Karpas-422 (cell line): ENCODE results near the gene ALDH1L2. TPM values are rescaled to one million over a fixed set of nuclear protein-coding genes. Genes with fewer than 3 reads are reported as not detected.
A peak's percentile ranks its signal among the peaks of the same experiment; 100 is the strongest.

Source experiments
- DNase-seq: peaks from one replicate; pipeline ENCODE4 v3.0.0-alpha.2; 2015
- H2AFZ ChIP-seq: fragments of 200-600 bp; sonication (generic); 2 replicates; pipeline ENCODE4 v1.6.1; 2014; ENCODE audit warnings: antibody characterized with exemption, low read length, mixed read lengths
- H3K27ac ChIP-seq: fragments of 200-600 bp; sonication (generic); 2 replicates; pipeline ENCODE4 v1.5.1; 2014; ENCODE audit warnings: mild to moderate bottlenecking, low read length, moderate library complexity
- H3K27me3 ChIP-seq: fragments of 200-600 bp; sonication (generic); 2 replicates; pipeline ENCODE4 v1.6.1; 2014; ENCODE audit warnings: low read length, mixed read lengths
- H3K36me3 ChIP-seq: fragments of 200-600 bp; sonication (generic); 2 replicates; pipeline ENCODE4 v1.6.1; 2014; ENCODE audit warnings: low read length, mixed read lengths; ENCODE audit not compliant: insufficient read depth
- H3K4me1 ChIP-seq: fragments of 200-600 bp; sonication (generic); 2 replicates; pipeline ENCODE4 v1.6.1; 2014; ENCODE audit warnings: mild to moderate bottlenecking, low read length, mixed read lengths
- H3K4me2 ChIP-seq: fragments of 200-600 bp; sonication (generic); 2 replicates; pipeline ENCODE4 v1.6.1; 2014; ENCODE audit warnings: low read length, low read depth, mild to moderate bottlenecking; ENCODE audit not compliant: poor library complexity, severe bottlenecking
- H3K4me3 ChIP-seq: fragments of 200-600 bp; sonication (generic); 2 replicates; pipeline ENCODE4 v1.5.1; 2014; ENCODE audit warnings: mild to moderate bottlenecking, antibody characterized with exemption, low read length, mixed read lengths
- H3K79me2 ChIP-seq: fragments of 200-600 bp; sonication (generic); 2 replicates; pipeline ENCODE4 v1.6.1; 2014; ENCODE audit warnings: mild to moderate bottlenecking, low read length, mixed read lengths
- H3K9ac ChIP-seq: fragments of 200-600 bp; sonication (generic); 2 replicates; pipeline ENCODE4 v1.6.0; 2014; ENCODE audit warnings: low read length
- H3K9me2 ChIP-seq: fragments of 200-600 bp; sonication (generic), shearing (Covaris generic); replicated peaks from 2 replicates; pipeline ENCODE4 v1.6.0; 2014; ENCODE audit warnings: mild to moderate bottlenecking, low read length, moderate library complexity; ENCODE audit not compliant: insufficient read depth
- H3K9me3 ChIP-seq: fragments of 300-700, 200-600 bp; sonication (generic); 2 replicates; pipeline ENCODE4 v1.6.1; 2014; ENCODE audit warnings: low read length, mixed read lengths
- H4K20me1 ChIP-seq: fragments of 200-600 bp; sonication (generic); 2 replicates; pipeline ENCODE4 v1.6.1; 2014; ENCODE audit warnings: mild to moderate bottlenecking, antibody characterized with exemption, low read length, low read depth; ENCODE audit not compliant: insufficient read depth
- total RNA-seq: library from RNA; depleted of rRNA; stranded (reverse); fragments of >200 nt; shearing (Covaris generic); gene quantifications from 2 replicates; pipeline ENCODE4 v1.2.3, GENCODE V29; 2014; ENCODE audit warnings: low replicate concordance

ALDH1L2 gene
- total RNA-seq, 1 experiment from 2014 or later = not detected

GRCh38 chr12:105092336-105092735 is 8.1 kb upstream of the ALDH1L2 start:
- Histone ChIP-seq H2AFZ (no peak overlapping the region), H3K27ac (no peak overlapping the region), H3K4me2 (no peak overlapping the region), H3K27me3 (no peaks in the 10 kb centered on the region), H3K36me3 (no peaks in the 10 kb centered on the region), H3K4me3 (no peak overlapping the region), H4K20me1 (no peaks in the 10 kb centered on the region), H3K9ac (no peak overlapping the region), H3K9me2 (no peaks in the 10 kb centered on the region), H3K9me3 (no peaks in the 10 kb centered on the region), H3K79me2 (no peaks in the 10 kb centered on the region), H3K4me1 (peaks cover 7% of the 10 kb centered on the region)
- DNase-seq = no peak

- Histone ChIP-seq H3K4me2 (no peak overlapping the region), H3K79me2 (no peaks in the 10 kb centered on the region), H3K4me3 (no peak overlapping the region), H3K27me3 (no peaks in the 10 kb centered on the region), H3K27ac (no peak overlapping the region), H3K9me2 (no peaks in the 10 kb centered on the region), H3K9me3 (no peaks in the 10 kb centered on the region), H3K36me3 (no peaks in the 10 kb centered on the region), H2AFZ (0 out of 2 replicates have a peak overlapping the region, but pooled peaks have one; percentile 20), H4K20me1 (no peaks in the 10 kb centered on the region), H3K4me1 (peaks cover 7% of the 10 kb centered on the region), H3K9ac (no peak overlapping the region)
- DNase-seq = no peak
Measured at GRCh38 chr12:105091476-105092206, 7.4 kb upstream of the ALDH1L2 start.

- Histone ChIP-seq H3K27ac (no peak overlapping the region), H2AFZ (peak overlapping the region; percentile 71; the same call in 1 of the 2 replicates), H3K9me3 (no peaks in the 10 kb centered on the region), H3K4me3 (no peak overlapping the region), H3K4me1 (peaks cover 7% of the 10 kb centered on the region), H3K4me2 (no peak overlapping the region), H3K9me2 (no peaks in the 10 kb centered on the region), H3K79me2 (no peaks in the 10 kb centered on the region), H3K27me3 (no peaks in the 10 kb centered on the region), H4K20me1 (no peaks in the 10 kb centered on the region), H3K36me3 (no peaks in the 10 kb centered on the region), H3K9ac (no peak overlapping the region)
- DNase-seq = peak; percentile 67
Measured at GRCh38 chr12:105090361-105090760, 6.1 kb upstream of the ALDH1L2 start.

- no peaks in the 10 kb centered on the region for H3K79me2 ChIP-seq
- H3K4me3 ChIP-seq = no peak overlapping the region
- no peak overlapping the region for H3K4me2 ChIP-seq
- H3K9me3 ChIP-seq = no peaks in the 10 kb centered on the region
- H3K9ac ChIP-seq = no peak overlapping the region
- H3K27ac ChIP-seq = no peak overlapping the region
- H3K9me2 ChIP-seq = no peaks in the 10 kb centered on the region
- H4K20me1 ChIP-seq = no peaks in the 10 kb centered on the region
- H2AFZ ChIP-seq = peak overlapping the region; percentile 71; the same call in 1 of the 2 replicates
- H3K4me1 ChIP-seq = peaks cover 7% of the 10 kb centered on the region
- DNase-seq = no peak
- H3K36me3 ChIP-seq = no peaks in the 10 kb centered on the region
- no peaks in the 10 kb centered on the region for H3K27me3 ChIP-seq
Measured at GRCh38 chr12:105089817-105090216, 5.6 kb upstream of the ALDH1L2 start.

GRCh38 chr12:105085501-105085900 is 1.2 kb upstream of the ALDH1L2 start:
- H2AFZ ChIP-seq = no peak overlapping the region
- no peak overlapping the region for H3K9ac ChIP-seq
- H3K79me2 ChIP-seq = no peaks in the 10 kb centered on the region
- no peaks in the 10 kb centered on the region for H3K27me3 ChIP-seq
- no peak overlapping the region for H3K4me3 ChIP-seq
- no peaks in the 10 kb centered on the region for H3K9me2 ChIP-seq
- no peak overlapping the region for H3K4me2 ChIP-seq
- peaks cover 7% of the 10 kb centered on the region for H3K4me1 ChIP-seq
- no peak overlapping the region for H3K27ac ChIP-seq
- no peaks in the 10 kb centered on the region for H3K9me3 ChIP-seq
- H3K36me3 ChIP-seq = no peaks in the 10 kb centered on the region
- DNase-seq = no peak
- H4K20me1 ChIP-seq = no peaks in the 10 kb centered on the region

GRCh38 chr12:105083551-105084105 is 630 bp downstream of the ALDH1L2 start:
- H3K27ac ChIP-seq = no peak overlapping the region
- no peaks in the 10 kb centered on the region for H3K27me3 ChIP-seq
- H3K4me2 ChIP-seq = no peak overlapping the region
- no peak overlapping the region for H3K9ac ChIP-seq
- no peak overlapping the region for H2AFZ ChIP-seq
- H3K36me3 ChIP-seq = no peaks in the 10 kb centered on the region
- no peaks in the 10 kb centered on the region for H3K79me2 ChIP-seq
- no peaks in the 10 kb centered on the region for H3K4me1 ChIP-seq
- H4K20me1 ChIP-seq = no peaks in the 10 kb centered on the region
- H3K9me3 ChIP-seq = no peaks in the 10 kb centered on the region
- H3K4me3 ChIP-seq = no peak overlapping the region
- no peaks in the 10 kb centered on the region for H3K9me2 ChIP-seq
- no peak for DNase-seq

GRCh38 chr12:105083031-105083430 is 1.2 kb downstream of the ALDH1L2 start:
- H3K36me3 ChIP-seq = no peaks in the 10 kb centered on the region
- no peak overlapping the region for H3K4me3 ChIP-seq
- no peak overlapping the region for H3K27ac ChIP-seq
- no peaks in the 10 kb centered on the region for H3K79me2 ChIP-seq
- no peak overlapping the region for H3K4me2 ChIP-seq
- H3K9ac ChIP-seq = no peak overlapping the region
- no peaks in the 10 kb centered on the region for H3K9me2 ChIP-seq
- no peaks in the 10 kb centered on the region for H3K27me3 ChIP-seq
- H3K9me3 ChIP-seq = no peaks in the 10 kb centered on the region
- H4K20me1 ChIP-seq = no peaks in the 10 kb centered on the region
- no peaks in the 10 kb centered on the region for H3K4me1 ChIP-seq
- H2AFZ ChIP-seq = no peak overlapping the region
- no peak for DNase-seq

GRCh38 chr12:105078712-105079570 is 5.3 kb downstream of the ALDH1L2 start:
- H3K4me1 ChIP-seq = no peaks in the 10 kb centered on the region
- no peaks in the 10 kb centered on the region for H3K27me3 ChIP-seq
- H4K20me1 ChIP-seq = no peaks in the 10 kb centered on the region
- H3K9ac ChIP-seq = no peak overlapping the region
- no peaks in the 10 kb centered on the region for H3K9me2 ChIP-seq
- no peak overlapping the region for H2AFZ ChIP-seq
- no peak overlapping the region for H3K4me2 ChIP-seq
- H3K9me3 ChIP-seq = no peaks in the 10 kb centered on the region
- no peak for DNase-seq
- no peaks in the 10 kb centered on the region for H3K36me3 ChIP-seq
- no peaks in the 10 kb centered on the region for H3K79me2 ChIP-seq
- H3K4me3 ChIP-seq = no peak overlapping the region
- H3K27ac ChIP-seq = no peak overlapping the region
